Activated CD4-positive, alpha-beta memory T cell treated with anti-CD3 and anti-CD28 coated beads, Interleukin-2, amount 10 ng/mL, durations not matched to agents 7 days and 5 days (primary cell): ENCODE measurements around the gene ZHX3. TPM values are rescaled to one million over a fixed set of nuclear protein-coding genes. Genes with fewer than 3 reads are reported as not detected.

ENCODE experiments used
- CTCF ChIA-PET: fragments of 350-600 bp; sonication (Branson Sonifier 250); formaldehyde crosslinking; loops from one replicate; lab custom pipeline; 2021; ENCODE audit warnings: antibody characterized with exemption, inconsistent platforms; lab: Charles Lee
- POLR2A ChIA-PET: fragments of 350-600 bp; sonication (Branson Sonifier 250); formaldehyde crosslinking; loops from one replicate; lab custom pipeline; 2021; ENCODE audit warnings: antibody characterized with exemption; lab: Charles Lee
- DNase-seq: peaks from one replicate; pipeline ENCODE4 v3.0.0-alpha.2; 2020
- H3K27ac Mint-ChIP-seq: one replicate; pipeline ENCODE4 v1.8.0; 2021; ENCODE audit warnings: mild to moderate bottlenecking, mixed read lengths
- H3K27me3 Mint-ChIP-seq: one replicate; pipeline ENCODE4 v1.8.0; 2021; ENCODE audit warnings: mixed read lengths
- H3K36me3 Mint-ChIP-seq: one replicate; pipeline ENCODE4 v1.8.0; 2021; ENCODE audit warnings: low read depth, mixed read lengths
- H3K4me1 Mint-ChIP-seq: one replicate; pipeline ENCODE4 v1.8.0; 2021; ENCODE audit warnings: mixed read lengths
- H3K4me3 Mint-ChIP-seq: one replicate; pipeline ENCODE4 v1.8.0; 2021; ENCODE audit warnings: mild to moderate bottlenecking, mixed read lengths
- H3K9me3 Mint-ChIP-seq: one replicate; pipeline ENCODE4 v1.8.0; 2021; ENCODE audit warnings: mixed read lengths
- total RNA-seq, 2 experiments: library from RNA; stranded (reverse); gene quantifications; one replicate each; pipeline ENCODE4 v1.2.3, GENCODE V29; 2021

ZHX3 gene
- total RNA-seq, 2 experiments from 2014 or later: 5.9 to 8.7 TPM

DNA sequence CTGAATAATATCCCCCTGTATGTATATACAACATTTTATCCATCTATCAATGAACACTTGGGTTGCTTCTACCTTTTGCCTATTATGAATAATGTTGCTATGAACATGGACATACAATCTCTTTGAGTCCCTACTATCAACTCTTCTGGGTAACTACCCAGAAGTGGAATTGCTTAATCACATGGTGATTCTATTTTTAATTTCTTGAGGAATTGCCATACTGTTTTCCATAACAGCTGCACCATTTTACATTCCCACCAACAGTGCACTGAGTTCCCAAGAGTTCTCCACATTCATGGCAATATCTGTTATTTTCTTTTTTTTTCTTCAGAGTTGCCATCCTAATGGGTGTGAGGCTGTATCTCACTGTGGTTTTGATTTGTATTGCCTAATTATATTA is 88.3 kb downstream of the ZHX3 start:
- Mint-ChIP-seq H3K9me3 (no peaks in the 10 kb centered on the region), H3K27me3 (no peaks in the 10 kb centered on the region), H3K4me1 (peaks cover 24% of the 10 kb centered on the region), H3K27ac (no peak overlapping the region), H3K36me3 (no peaks in the 10 kb centered on the region), H3K4me3 (no peak overlapping the region)
- DNase-seq: no peak
- CTCF ChIA-PET: no interaction called here
- POLR2A ChIA-PET: no interaction called here

DNA sequence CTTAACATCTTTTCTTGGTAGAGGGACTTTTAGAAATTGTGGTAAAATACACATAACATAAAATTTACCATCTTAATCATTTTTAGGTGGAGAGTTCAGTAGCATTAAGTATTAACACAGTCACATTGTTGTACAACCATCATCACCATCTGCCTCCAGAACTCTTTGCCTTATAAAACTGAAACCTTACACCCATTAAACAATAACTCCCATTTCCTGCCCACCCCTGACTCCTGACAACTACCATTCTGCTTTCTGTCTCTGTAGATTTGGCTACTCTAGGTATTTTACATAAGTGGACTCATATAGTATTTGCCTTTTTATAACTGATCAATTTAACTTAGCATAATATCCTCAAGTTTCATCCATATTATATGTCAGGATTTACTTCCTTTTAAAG is 88.7 kb downstream of the ZHX3 start:
- POLR2A ChIA-PET: no interaction called here
- no peaks in the 10 kb centered on the region for H3K36me3 Mint-ChIP-seq
- DNase-seq: no peak
- H3K27me3 Mint-ChIP-seq: no peaks in the 10 kb centered on the region
- H3K4me3 Mint-ChIP-seq: no peak overlapping the region
- peaks cover 24% of the 10 kb centered on the region for H3K4me1 Mint-ChIP-seq
- no peak overlapping the region for H3K27ac Mint-ChIP-seq
- no peaks in the 10 kb centered on the region for H3K9me3 Mint-ChIP-seq
- CTCF ChIA-PET: no interaction called here

DNA sequence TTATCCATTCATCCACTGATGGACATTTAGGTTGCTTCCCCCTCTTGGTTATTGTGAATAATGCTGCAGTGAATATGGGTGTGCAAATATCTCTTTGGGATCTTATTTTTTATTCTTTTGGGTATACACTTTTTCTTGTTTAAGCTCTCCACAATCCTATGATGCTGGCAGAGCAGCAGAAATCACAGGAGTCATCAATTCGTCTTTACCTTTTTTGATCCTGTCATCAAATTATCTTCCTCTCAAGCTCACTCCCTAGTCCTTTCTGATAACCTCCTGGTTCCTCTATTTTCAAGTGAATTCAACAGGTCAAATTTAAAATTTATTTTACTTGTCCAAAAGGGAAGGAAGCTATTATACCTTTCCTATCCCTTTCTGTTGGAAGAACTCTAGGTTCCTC is 91.1 kb downstream of the ZHX3 start:
- Mint-ChIP-seq H3K36me3 (no peaks in the 10 kb centered on the region), H3K9me3 (no peaks in the 10 kb centered on the region), H3K27me3 (no peaks in the 10 kb centered on the region), H3K4me3 (no peak overlapping the region), H3K4me1 (peaks cover 7% of the 10 kb centered on the region), H3K27ac (no peak overlapping the region)
- no peak for DNase-seq
- CTCF ChIA-PET: interaction anchor here (1.1 to 1.8 kb wide), 4 partner anchors 60 to 236 kb away, joined by 3 to 5 read pairs (median 4); partner anchors contain the start of gene LPIN3
- POLR2A ChIA-PET: no interaction called here

DNA sequence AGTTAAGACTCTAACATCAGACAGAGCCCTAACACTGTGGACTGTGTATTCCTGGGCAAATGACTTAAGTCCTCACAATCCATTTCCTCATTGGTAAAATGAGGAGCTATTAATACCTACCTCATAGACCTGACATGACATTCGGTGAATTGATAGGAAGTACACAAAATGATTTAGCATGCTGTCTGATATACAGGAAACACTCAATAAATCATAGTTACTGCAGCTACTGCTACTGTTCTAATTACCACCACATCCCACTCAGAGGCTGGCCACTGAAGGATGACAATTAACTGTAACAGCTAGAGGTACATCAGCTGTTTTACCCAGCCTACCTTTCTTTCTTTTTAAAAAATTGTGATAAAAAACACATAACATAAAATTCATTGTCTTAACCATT is 92.4 kb downstream of the ZHX3 start:
- no peaks in the 10 kb centered on the region for H3K9me3 Mint-ChIP-seq
- no peak overlapping the region for H3K27ac Mint-ChIP-seq
- H3K27me3 Mint-ChIP-seq: no peaks in the 10 kb centered on the region
- peaks cover 7% of the 10 kb centered on the region for H3K4me1 Mint-ChIP-seq
- ChIA-PET CTCF (interaction anchor here (1.0 to 2.2 kb wide), 5 partner anchors 8 to 130 kb away, joined by 3 to 13 read pairs (median 5); no protein-coding TSS in a partner anchor), POLR2A (interaction anchor here (0.8 kb wide), 1 partner anchor 68 kb away, joined by 3 read pairs; no protein-coding TSS in a partner anchor)
- no peaks in the 10 kb centered on the region for H3K36me3 Mint-ChIP-seq
- DNase-seq: no peak
- no peak overlapping the region for H3K4me3 Mint-ChIP-seq

DNA sequence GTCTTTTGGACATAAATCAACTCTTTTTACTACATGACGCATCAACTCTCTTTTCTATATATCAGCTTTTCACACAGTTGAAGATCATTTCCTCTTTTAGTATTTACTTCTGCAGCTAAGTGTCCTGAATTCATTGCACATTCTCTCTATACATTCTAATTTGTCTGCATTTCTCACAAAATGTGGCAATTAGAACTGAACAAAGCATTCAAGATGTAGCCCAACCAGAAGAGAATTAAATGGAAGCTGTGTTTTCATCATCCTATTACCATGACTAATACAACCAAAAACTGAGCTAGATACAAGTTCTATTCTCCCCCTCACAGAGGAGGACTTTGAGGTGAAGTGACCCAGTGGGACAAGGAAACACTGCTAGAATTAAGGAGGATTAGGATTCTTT is 93.2 kb downstream of the ZHX3 start:
- no peaks in the 10 kb centered on the region for H3K36me3 Mint-ChIP-seq
- no peaks in the 10 kb centered on the region for H3K27me3 Mint-ChIP-seq
- CTCF ChIA-PET: interaction anchor here (0.6 to 2.2 kb wide), 7 partner anchors 9 to 452 kb away, joined by 3 to 13 read pairs (median 4); no protein-coding TSS in a partner anchor
- POLR2A ChIA-PET: interaction anchor here (0.8 kb wide), 1 partner anchor 67 kb away, joined by 3 read pairs; no protein-coding TSS in a partner anchor
- H3K4me3 Mint-ChIP-seq: no peak overlapping the region
- no peaks in the 10 kb centered on the region for H3K9me3 Mint-ChIP-seq
- H3K27ac Mint-ChIP-seq: no peak overlapping the region
- DNase-seq: no peak
- peaks cover 6% of the 10 kb centered on the region for H3K4me1 Mint-ChIP-seq

DNA sequence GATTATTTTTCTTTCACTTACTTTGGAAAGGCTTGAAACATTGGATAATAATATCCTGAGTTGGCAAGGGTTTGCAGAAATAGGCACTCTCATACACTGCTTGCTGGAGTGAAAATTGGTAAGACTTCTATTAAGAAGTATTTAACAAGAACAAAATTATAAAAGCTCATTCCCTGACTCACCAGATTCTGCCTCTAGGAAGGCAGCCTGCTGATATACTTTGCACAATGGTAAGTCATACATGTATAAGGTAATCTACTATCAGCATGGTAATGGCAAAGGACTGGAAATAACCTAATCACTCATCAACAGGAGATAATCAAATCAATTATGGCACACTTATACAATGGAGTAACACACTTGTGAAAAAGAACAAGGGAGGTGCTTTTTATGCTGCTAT is 94.4 kb downstream of the ZHX3 start:
- CTCF ChIA-PET: interaction anchor here (0.8 to 2.2 kb wide), 2 partner anchors 10 to 88 kb away, joined by 3 to 13 read pairs; no protein-coding TSS in a partner anchor

DNA sequence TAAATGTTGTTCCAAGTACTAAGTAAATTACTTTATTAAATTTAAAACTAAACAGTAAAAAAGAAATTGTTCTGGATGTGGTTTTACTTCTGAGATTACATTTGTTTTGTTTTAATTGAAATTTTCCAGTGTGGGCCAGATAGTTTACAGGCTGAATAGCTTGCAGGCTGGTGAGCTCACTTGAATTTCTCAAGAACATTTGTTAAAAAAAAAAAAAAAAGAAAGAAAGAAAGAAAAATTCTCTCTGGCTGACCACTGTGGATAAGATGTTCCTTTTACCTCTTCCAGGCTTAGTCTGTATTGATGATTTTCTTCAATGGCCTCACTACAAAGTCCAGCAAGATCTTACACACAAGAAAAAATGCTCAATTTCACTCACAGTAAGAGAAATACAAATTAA is 94.8 kb downstream of the ZHX3 start:
- Mint-ChIP-seq H3K4me1 (no peaks in the 10 kb centered on the region), H3K36me3 (no peaks in the 10 kb centered on the region), H3K27ac (no peak overlapping the region), H3K9me3 (no peaks in the 10 kb centered on the region), H3K4me3 (no peak overlapping the region), H3K27me3 (no peaks in the 10 kb centered on the region)
- ChIA-PET CTCF (interaction anchor here (0.6 kb wide), 1 partner anchor 87 kb away, joined by 4 read pairs; no protein-coding TSS in a partner anchor), POLR2A (no interaction called here)
- DNase-seq: no peak

More for the DNA sequence above, 94.4 kb downstream of the ZHX3 start:
- Mint-ChIP-seq H3K36me3 (no peaks in the 10 kb centered on the region), H3K27me3 (no peaks in the 10 kb centered on the region), H3K9me3 (no peaks in the 10 kb centered on the region), H3K27ac (no peak overlapping the region), H3K4me3 (no peak overlapping the region), H3K4me1 (no peaks in the 10 kb centered on the region)
- POLR2A ChIA-PET: no interaction called here
- DNase-seq: no peak

DNA sequence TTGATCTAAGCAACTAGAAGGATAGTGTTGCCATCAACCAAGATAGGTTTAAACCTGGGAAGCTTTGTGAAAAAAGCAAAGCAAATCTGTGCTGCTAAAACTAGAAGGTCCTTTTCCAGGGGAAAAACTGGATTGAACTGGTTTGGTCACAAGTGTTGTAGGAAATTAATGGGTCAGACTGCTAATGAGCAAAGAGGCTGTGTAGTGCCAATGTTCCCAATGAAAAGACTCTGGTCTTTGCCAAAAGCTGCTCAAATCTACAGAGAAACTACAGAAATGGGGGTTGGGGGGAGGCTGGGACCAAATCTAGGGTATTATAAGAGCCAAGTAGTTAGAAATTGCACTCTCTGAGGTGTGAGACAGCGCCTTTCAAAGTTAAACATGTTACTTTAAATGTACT is 95.2 kb downstream of the ZHX3 start:
- H3K9me3 Mint-ChIP-seq: no peaks in the 10 kb centered on the region
- H3K36me3 Mint-ChIP-seq: no peaks in the 10 kb centered on the region
- ChIA-PET CTCF (interaction anchor here (0.6 kb wide), 1 partner anchor 87 kb away, joined by 4 read pairs; no protein-coding TSS in a partner anchor), POLR2A (no interaction called here)
- no peak overlapping the region for H3K4me3 Mint-ChIP-seq
- H3K27ac Mint-ChIP-seq: no peak overlapping the region
- no peaks in the 10 kb centered on the region for H3K4me1 Mint-ChIP-seq
- no peak for DNase-seq
- no peaks in the 10 kb centered on the region for H3K27me3 Mint-ChIP-seq

DNA sequence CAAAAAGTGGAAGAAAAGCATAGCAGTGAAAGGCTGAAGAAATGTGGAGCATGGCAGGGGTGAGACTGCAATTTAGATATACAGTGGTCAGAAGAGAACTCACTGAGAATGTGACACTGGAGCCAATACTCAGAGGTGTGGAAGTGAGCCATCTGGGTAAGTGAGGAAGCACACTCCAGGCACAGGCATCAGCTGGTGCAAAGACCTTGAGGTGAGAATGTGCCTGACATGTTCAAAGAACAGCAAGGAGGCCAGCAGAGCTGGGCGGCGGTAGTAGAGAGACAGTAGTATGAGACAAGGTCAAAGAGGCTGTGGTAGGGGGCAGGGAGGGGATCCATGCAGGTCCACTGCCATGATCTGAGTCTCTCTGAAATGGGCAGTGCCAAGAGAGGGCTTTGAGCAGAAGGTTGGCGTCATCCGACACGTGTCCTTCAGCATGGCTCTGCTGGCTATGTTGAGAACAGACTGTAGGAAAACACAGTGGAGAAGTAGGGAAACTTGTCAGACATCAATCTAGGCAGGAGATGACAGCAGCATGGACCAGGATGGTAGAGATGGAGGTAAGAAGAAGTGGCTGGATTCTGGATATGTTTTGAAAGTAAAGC is 95.8 kb downstream of the ZHX3 start:
- Mint-ChIP-seq H3K4me3 (no peak overlapping the region), H3K36me3 (no peaks in the 10 kb centered on the region), H3K27ac (no peak overlapping the region), H3K27me3 (no peaks in the 10 kb centered on the region), H3K4me1 (no peaks in the 10 kb centered on the region), H3K9me3 (no peaks in the 10 kb centered on the region)
- no peak for DNase-seq
- CTCF ChIA-PET: no interaction called here
- POLR2A ChIA-PET: no interaction called here

DNA sequence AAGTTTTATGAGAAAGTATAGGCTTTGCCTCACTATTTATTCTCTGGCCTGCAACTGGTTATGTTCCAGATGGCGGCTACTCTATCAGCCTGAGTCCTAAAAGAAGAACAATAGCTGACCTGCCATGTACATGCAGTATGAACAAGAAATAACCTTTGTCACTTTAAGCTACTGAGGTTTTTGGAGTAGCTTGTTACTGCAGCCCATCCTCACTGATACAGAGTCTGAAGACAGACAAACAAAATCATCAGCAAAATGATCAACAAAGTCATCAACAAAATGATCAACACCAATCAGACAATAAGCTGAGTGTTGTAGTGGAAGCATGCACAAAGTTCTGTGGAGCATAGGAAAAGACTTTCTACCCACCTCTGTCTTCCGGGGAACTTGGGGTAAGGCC is 97.7 kb downstream of the ZHX3 start:
- Mint-ChIP-seq H3K36me3 (no peaks in the 10 kb centered on the region), H3K9me3 (no peaks in the 10 kb centered on the region), H3K27ac (no peak overlapping the region), H3K4me1 (no peaks in the 10 kb centered on the region), H3K4me3 (no peak overlapping the region), H3K27me3 (no peaks in the 10 kb centered on the region)
- ChIA-PET POLR2A (no interaction called here), CTCF (interaction anchor here (1.3 kb wide), 1 partner anchor 85 kb away, joined by 3 read pairs; no protein-coding TSS in a partner anchor)
- DNase-seq: no peak

DNA sequence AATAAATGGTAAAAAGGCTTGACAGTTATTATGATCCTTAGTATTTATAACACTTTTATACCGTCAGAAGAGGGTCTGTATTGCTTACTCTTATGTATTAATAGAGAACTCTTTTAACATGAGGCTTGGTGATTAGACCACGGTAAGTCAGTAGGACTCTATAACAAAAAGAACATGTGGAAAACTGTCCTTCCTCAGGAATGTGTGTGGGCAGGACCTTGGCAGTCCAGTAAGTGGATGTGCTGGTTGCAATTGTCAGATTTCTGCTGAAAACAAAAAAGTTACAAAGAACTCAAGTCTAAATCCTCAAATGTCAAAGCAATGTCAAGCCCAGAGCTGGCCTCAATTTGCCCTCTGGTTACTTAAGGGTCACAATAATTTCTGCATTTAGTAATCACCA is 99.1 kb downstream of the ZHX3 start:
- no peaks in the 10 kb centered on the region for H3K4me1 Mint-ChIP-seq
- POLR2A ChIA-PET: no interaction called here
- H3K4me3 Mint-ChIP-seq: no peak overlapping the region
- CTCF ChIA-PET: interaction anchor here (1.2 to 1.3 kb wide), 2 partner anchors 14 to 46 kb away, joined by 3 to 4 read pairs; no protein-coding TSS in a partner anchor
- DNase-seq: no peak
- H3K9me3 Mint-ChIP-seq: no peaks in the 10 kb centered on the region
- H3K36me3 Mint-ChIP-seq: no peaks in the 10 kb centered on the region
- no peaks in the 10 kb centered on the region for H3K27me3 Mint-ChIP-seq
- H3K27ac Mint-ChIP-seq: no peak overlapping the region

DNA sequence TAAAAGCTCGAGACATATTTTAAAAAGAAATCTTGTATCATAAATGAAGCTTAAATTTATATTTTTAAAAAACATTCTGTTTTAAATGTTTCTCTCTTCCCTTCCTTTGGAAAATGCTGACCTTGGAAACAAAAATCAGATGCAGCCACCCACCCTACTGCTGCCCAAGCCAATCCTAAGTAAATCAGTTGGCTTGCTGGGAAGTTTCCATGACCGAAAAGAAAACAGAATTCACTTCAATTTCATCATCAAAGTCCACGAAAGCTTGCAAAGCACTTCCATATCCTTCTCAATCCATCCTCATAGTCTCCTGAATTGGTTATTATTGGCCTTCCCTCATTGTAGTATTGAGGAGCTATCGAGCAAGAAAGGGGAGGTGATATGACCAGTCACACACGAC is 100.1 kb downstream of the ZHX3 start:
- Mint-ChIP-seq H3K4me1 (no peaks in the 10 kb centered on the region), H3K27ac (no peak overlapping the region), H3K36me3 (no peaks in the 10 kb centered on the region), H3K9me3 (no peaks in the 10 kb centered on the region), H3K4me3 (no peak overlapping the region), H3K27me3 (no peaks in the 10 kb centered on the region)
- CTCF ChIA-PET: interaction anchor here (0.9 to 1.3 kb wide), 3 partner anchors 15 to 123 kb away, joined by 3 to 4 read pairs (median 3); partner anchors contain the start of gene LPIN3
- DNase-seq: no peak
- POLR2A ChIA-PET: no interaction called here

DNA sequence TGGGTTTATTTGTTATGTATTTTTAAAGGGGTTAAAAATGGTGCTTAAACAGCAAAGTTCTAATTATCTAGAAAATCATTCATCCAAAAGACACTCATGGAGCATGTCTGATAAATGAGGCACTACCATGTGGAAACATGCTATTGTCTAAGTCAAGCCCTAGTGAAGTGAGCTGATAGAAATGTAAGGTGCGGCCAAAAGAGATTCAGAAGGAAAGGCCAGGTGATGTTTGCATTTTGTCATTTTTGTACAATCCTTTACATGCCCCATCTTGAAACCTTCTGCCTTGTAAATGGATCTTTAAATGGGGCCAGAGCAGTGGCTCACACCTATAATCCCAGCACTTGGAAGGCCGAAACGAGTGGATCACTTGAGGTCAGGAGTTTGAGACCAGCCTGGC is 102.9 kb downstream of the ZHX3 start:
- H3K9me3 Mint-ChIP-seq: no peaks in the 10 kb centered on the region
- H3K4me1 Mint-ChIP-seq: no peaks in the 10 kb centered on the region
- ChIA-PET POLR2A (no interaction called here), CTCF (no interaction called here)
- no peak overlapping the region for H3K4me3 Mint-ChIP-seq
- no peak overlapping the region for H3K27ac Mint-ChIP-seq
- no peaks in the 10 kb centered on the region for H3K27me3 Mint-ChIP-seq
- DNase-seq: no peak
- no peaks in the 10 kb centered on the region for H3K36me3 Mint-ChIP-seq

DNA sequence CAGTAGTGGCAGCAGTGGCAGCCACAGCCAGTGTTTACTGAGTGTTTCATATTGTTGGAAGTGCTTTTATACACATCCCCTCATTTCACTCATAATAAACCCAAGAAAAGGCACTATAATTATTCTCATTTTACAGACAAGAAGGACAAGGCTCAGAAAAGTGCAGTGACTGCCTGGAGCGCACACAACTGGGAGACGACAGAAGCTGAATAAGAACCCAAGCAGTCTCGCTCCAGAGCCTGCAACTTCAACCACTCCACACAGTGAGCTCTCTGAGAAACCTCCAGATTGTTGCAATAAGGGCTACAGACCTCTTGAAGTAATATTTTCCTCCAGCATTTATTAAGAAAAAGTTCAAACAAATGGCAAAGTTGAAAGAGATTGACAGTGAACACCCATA is 103.3 kb downstream of the ZHX3 start:
- Mint-ChIP-seq H3K4me1 (no peaks in the 10 kb centered on the region), H3K27ac (no peak overlapping the region), H3K4me3 (no peak overlapping the region), H3K36me3 (no peaks in the 10 kb centered on the region), H3K27me3 (no peaks in the 10 kb centered on the region), H3K9me3 (no peaks in the 10 kb centered on the region)
- ChIA-PET POLR2A (no interaction called here), CTCF (no interaction called here)
- DNase-seq: no peak
